ENCODE measurements around the gene RELCH. TPM values are rescaled to one million over a fixed set of nuclear protein-coding genes. Genes with fewer than 3 reads are reported as not detected.

RELCH gene
- total and polyA plus RNA-seq, 2 of the 13 experiments (the other 11 are each of a cell fraction or from before 2014, with no cell fraction given) = 5.6 to 31.7 TPM

- 0 out of 2 replicates have a peak, but pooled peaks have one; percentile 21 for TF ChIP-seq PRDM15 (CRISPR knock-in tag; IDR thresholded peaks at IDR 0.05)
- TF ChIP-seq ZNF468 (CRISPR knock-in tag; IDR thresholded peaks at IDR 0.05) = no peak
- no peak for TF ChIP-seq ZNF18 (CRISPR knock-in tag; IDR thresholded peaks at IDR 0.05; ENCODE audit: insufficient replicate concordance)
- no peak for TF ChIP-seq SP4 (CRISPR knock-in tag; IDR thresholded peaks at IDR 0.05)
- TF ChIP-seq MAF1 (CRISPR knock-in tag; IDR thresholded peaks at IDR 0.05; ENCODE audit: borderline replicate concordance) = no peak
- TF ChIP-seq ZNF253 (CRISPR knock-in tag; IDR thresholded peaks at IDR 0.05; ENCODE audit: borderline replicate concordance) = no peak
- TF ChIP-seq ZNF331 (CRISPR knock-in tag; IDR thresholded peaks at IDR 0.05) = 0 out of 2 replicates have a peak, but pooled peaks have one; percentile 32
- TF ChIP-seq ZNF615 (CRISPR knock-in tag; IDR thresholded peaks at IDR 0.05; ENCODE audit: borderline replicate concordance) = no peak
- TF ChIP-seq NCOA1 (CRISPR knock-in tag; IDR thresholded peaks at IDR 0.05) = no peak
- no peak for TF ChIP-seq RAD51 (IDR thresholded peaks at IDR 0.05; ENCODE audit: borderline replicate concordance)
- no peak for TF ChIP-seq ZNF282 (IDR thresholded peaks at IDR 0.05; ENCODE audit: partially characterized antibody)
- peak; percentile 75; the same call in 1 of the 2 replicates for TF ChIP-seq SAP130 (CRISPR knock-in tag; IDR thresholded peaks at IDR 0.05; ENCODE audit: low read depth)
- no peak for TF ChIP-seq ZNF7 (CRISPR knock-in tag; IDR thresholded peaks at IDR 0.05)
- TF ChIP-seq CBX2 (IDR thresholded peaks at IDR 0.05; ENCODE audit: low read depth, low read length) = no peak
- TF ChIP-seq CBX2 (CRISPR knock-in tag; IDR thresholded peaks at IDR 0.05; ENCODE audit: low read depth) = no peak
- 0 out of 2 replicates have a peak, but pooled peaks have one; percentile 2 for TF ChIP-seq CTCF (CRISPR knock-in tag; IDR thresholded peaks at IDR 0.05)
- TF ChIP-seq DPF2 (CRISPR knock-in tag; IDR thresholded peaks at IDR 0.05; ENCODE audit: borderline replicate concordance, low read depth) = 0 out of 2 replicates have a peak, but pooled peaks have one; percentile 31
- TF ChIP-seq HHEX (CRISPR knock-in tag; IDR thresholded peaks at IDR 0.05) = no peak
- 0 out of 2 replicates have a peak, but pooled peaks have one; percentile 45 for TF ChIP-seq NFKB2 (CRISPR knock-in tag; IDR thresholded peaks at IDR 0.05; ENCODE audit: borderline replicate concordance)
- TF ChIP-seq ELF4 (CRISPR knock-in tag; IDR thresholded peaks at IDR 0.05; ENCODE audit: borderline replicate concordance) = no peak
- no peak for TF ChIP-seq ZNF354B (CRISPR knock-in tag; IDR thresholded peaks at IDR 0.05)
- peak; percentile 16; the same call in 1 of the 2 replicates for TF ChIP-seq ZNF777 (CRISPR knock-in tag; IDR thresholded peaks at IDR 0.05)
- TF ChIP-seq ZNF562 (CRISPR knock-in tag; IDR thresholded peaks at IDR 0.05; ENCODE audit: borderline replicate concordance) = no peak
- no peak for TF ChIP-seq GATAD1 (CRISPR knock-in tag; IDR thresholded peaks at IDR 0.05)
- no peak for TF ChIP-seq ZNF546 (CRISPR knock-in tag; conservative IDR thresholded peaks at IDR 0.05)
- TF ChIP-seq TMF1 (CRISPR knock-in tag; IDR thresholded peaks at IDR 0.05; ENCODE audit: low read depth) = 0 out of 2 replicates have a peak, but pooled peaks have one; percentile 56
- no peak for TF ChIP-seq KLF16 (CRISPR knock-in tag; IDR thresholded peaks at IDR 0.05)
These were observed 619 bp upstream of the RELCH start (continued) for GRCh38 chr18:62186499-62186773.
